ENCODE results near the gene PDAP1.
"Not testable (repeated sequence)": the region's sequence is repeated elsewhere in the genome, so short reads cannot be mapped to it uniquely, and the experiment has no call there.

The PDAP1 gene

DNA sequence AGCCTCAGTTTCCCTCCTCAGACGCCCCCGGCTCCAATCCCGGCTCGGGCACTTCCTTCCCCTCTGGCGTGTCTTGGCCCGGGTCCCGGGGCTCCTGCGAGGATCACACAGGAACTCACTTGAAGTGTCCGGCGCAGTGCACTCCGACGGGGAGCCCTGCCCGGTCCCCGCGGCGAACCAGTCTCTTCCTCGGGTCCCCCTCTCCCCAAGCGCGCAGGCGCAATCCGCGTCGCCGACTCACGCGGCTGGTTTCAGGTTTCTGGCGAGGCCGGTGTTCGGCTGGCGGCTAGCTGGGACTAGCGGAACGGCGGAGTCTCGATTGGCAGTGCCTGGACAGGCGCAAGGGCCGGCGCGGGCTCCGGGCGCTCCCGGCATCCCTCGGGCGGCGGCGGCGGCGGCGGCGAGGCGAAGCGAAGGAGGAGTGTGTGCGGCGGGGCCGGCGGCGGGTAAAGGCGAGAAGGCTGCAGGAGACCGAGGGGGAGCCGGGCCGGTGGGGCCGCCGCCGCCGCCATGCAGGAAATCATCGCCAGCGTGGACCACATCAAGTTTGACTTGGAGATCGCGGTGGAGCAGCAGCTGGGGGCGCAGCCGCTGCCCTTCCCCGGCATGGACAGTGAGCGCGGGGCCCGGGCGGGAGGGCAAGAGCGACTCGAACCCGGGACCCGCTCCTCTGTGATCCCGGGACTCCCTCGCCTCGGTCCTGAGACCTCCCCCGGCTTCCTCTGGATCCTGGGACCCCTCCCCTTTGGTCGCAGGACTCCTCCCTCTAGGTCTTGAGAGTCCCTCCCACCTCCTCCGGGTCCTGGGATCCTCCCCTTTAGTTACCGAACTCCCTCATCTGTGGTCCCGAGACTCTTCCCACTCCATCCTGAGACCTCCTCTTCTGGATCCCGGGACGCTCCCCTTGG lies 30.4 kb upstream of the PDAP1 start, which contains the start of the genes CPSF4 and PTCD1:
CPSF4 (plus strand) TSS at position 371 of the 908 bp plus-strand sequence; CDS start at position 511, 140 bp downstream.
PTCD1 (minus strand) TSS at position 226 of the 908 bp plus-strand sequence. CDS start 3,556 bp downstream, outside the sequence.
- peak within 1 kb of the TSS; percentile 91 for H3K27ac Mint-ChIP-seq
- DNase-seq = peak; percentile 93
- peak within 1 kb of the TSS; percentile 98 for H3K4me3 Mint-ChIP-seq
- CTCF ChIA-PET = no interaction called here
- H3K36me3 Mint-ChIP-seq = peaks cover 20% of the 10 kb centered on the region
- no peaks in the 10 kb centered on the region for H3K9me3 Mint-ChIP-seq
- H3K4me1 Mint-ChIP-seq = peaks cover 41% of the 10 kb centered on the region
- no peaks in the 10 kb centered on the region for H3K27me3 Mint-ChIP-seq

DNA sequence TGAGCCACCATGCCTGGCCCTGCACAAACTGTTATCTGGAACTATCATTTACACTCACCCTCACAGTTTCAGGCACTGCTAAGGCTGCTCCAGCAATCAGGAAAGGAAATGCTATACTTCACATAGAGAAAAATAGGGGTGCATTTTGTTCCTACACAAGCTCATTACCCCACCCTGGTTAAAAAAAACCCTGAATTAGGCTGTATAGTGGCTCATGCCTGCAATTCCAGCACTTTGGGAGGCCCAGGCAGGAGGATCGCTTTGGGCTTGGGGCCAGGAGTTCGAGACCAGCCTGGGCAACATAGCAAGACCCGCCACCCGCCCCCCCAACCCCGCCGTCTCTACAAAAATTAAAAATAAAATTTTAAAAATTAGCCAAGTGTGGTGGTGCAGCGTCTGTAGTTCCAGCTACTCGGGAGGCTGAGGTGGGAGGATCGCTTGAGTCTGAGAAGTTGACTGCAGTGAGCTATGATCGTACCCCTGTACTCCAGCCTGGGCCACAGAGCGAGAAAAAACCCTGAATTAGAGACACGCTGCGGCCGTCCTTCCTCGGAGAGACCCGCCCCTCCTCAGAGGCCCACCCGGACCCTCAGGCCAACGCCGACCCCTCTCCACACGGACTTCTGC lies 29.7 kb upstream of the PDAP1 start:
- no peaks in the 10 kb centered on the region for H3K9me3 Mint-ChIP-seq
- H3K4me1 Mint-ChIP-seq = peaks cover 38% of the 10 kb centered on the region
- DNase-seq = no peak
- peak overlapping the region; percentile 91 for H3K27ac Mint-ChIP-seq
- CTCF ChIA-PET = no interaction called here
- H3K27me3 Mint-ChIP-seq = no peaks in the 10 kb centered on the region
- H3K36me3 Mint-ChIP-seq = peaks cover 18% of the 10 kb centered on the region
- peak overlapping the region; percentile 98 for H3K4me3 Mint-ChIP-seq

DNA sequence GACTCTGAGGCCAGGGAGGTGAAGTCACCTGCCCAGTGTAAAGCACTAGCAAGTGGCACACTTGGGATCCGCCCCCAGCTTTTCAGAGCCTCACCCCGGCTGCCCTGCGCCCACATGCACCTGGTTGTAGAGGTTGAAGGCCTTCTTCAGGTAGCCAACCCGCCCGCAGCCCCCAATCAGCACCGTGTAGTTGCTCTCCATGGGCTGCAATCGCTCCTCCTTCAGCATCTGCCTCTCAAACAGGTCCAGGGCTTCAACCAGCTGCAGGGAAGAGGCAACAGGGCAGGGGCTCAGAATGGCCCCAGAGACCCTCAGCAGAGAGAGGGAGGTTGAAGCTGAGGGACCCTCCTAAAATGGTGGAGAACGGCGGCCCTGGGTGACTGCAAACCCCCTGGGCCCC lies 24.8 kb upstream of the PDAP1 start:
- Mint-ChIP-seq H3K27ac (no peak overlapping the region), H3K9me3 (no peaks in the 10 kb centered on the region), H3K36me3 (peaks cover 23% of the 10 kb centered on the region), H3K4me3 (no peak overlapping the region), H3K27me3 (no peaks in the 10 kb centered on the region), H3K4me1 (peaks cover 21% of the 10 kb centered on the region)
- CTCF ChIA-PET = interaction anchor here (0.6 kb wide), 1 partner anchor 11 kb away, joined by 4 read pairs; no protein-coding TSS in a partner anchor
- no peak for DNase-seq

DNA sequence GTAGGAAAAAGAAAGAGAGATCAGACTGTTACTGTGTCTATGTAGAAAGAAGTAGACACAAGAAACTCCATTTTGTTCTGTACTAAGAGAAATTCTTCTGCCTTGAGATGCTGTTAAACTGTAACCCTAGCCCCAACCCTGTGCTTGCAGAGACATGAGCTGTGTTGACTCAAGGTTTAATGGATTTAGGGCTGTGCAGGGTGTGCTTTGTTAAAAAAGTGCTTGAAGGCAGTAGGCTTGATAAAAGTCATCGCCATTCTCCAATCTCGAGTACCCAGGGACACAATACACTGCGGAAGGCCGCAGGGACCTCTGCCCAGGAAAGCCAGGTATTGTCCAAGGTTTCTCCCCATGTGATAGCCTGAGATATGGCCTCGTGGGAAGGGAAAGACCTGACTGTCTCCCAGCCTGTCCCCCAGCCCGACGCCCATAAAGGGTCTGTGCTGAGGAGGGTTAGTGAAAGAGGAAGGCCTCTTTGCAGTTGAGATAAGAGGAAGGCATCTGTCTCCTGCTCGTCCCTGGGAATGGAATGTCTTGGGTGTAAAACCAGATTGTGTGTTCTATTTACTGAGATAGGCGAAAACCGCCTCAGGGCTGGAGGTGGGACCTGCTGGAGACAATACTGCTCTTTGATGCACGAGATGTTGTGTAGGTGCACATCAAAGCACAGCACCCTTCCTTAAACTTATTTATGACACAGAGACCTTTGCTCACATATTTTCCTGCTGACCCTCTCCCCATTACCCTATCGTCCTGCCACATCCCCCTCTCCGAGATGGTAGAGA lies 23.6 kb upstream of the PDAP1 start:
- DNase-seq, CTCF ChIA-PET, H3K4me3 Mint-ChIP-seq, H3K27ac Mint-ChIP-seq, H3K9me3 Mint-ChIP-seq, H3K27me3 Mint-ChIP-seq: not testable (repeated sequence)
- H3K36me3 Mint-ChIP-seq = peaks cover 27% of the 10 kb centered on the region
- peaks cover 15% of the 10 kb centered on the region for H3K4me1 Mint-ChIP-seq

DNA sequence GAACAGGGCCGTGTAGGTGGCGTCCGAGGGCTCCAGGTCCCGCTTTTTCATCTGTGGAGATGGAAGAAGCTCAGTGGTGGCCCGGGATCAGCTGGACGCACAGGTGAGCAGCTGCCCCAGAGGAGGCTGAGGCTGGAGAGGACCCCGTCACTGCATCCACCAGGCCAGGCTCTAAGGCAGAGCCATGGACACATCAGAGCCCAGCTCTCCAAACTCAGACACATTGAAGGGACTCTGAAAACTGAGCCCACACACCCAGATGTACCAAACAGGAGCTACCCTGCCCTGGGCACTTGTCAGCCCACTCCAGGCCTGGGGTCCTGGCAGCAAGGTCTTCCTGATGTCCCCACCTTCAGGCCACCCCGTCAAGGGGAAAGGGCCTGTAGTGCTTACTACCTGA lies 21.4 kb upstream of the PDAP1 start:
- Mint-ChIP-seq H3K27ac (no peak overlapping the region), H3K27me3 (no peaks in the 10 kb centered on the region), H3K4me3 (no peak overlapping the region)

DNA sequence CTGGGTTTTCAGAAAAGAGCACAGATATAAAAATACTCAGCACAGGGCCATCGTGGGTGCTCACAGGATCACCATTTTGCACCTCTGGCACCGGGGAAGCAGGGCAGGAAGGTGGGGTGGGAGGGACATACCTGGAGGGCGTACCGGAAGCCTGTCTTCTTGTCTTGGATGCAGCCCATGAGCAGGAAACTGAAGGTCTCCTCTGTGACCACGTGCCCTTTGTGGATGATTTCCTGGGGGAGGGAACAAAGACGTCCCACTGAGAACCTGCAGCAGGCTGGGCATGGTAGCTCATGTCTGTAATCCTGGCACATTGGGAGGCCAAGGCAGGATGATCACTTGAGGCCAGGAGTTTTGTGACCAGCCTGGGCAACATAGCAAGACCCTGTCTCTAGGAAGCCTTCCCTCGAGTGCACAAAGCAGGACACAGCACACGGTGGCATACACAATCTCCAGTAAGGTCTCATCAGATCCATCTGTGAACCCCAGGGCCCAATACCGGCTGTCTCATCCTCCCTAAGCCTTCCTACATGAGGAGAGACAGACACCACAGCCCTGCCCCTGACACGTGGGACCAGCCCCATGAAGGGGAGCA lies 20.7 kb upstream of the PDAP1 start:
- Mint-ChIP-seq H3K27me3 (no peaks in the 10 kb centered on the region), H3K4me3 (no peak overlapping the region), H3K4me1 (peaks cover 9% of the 10 kb centered on the region), H3K36me3 (peaks cover 30% of the 10 kb centered on the region), H3K27ac (peak overlapping the region; percentile 86), H3K9me3 (no peaks in the 10 kb centered on the region)
- DNase-seq = peak; percentile 62
- CTCF ChIA-PET = no interaction called here

More for the DNA sequence above, 21.4 kb upstream of the PDAP1 start:
- no peak for DNase-seq
- H3K36me3 Mint-ChIP-seq = peaks cover 28% of the 10 kb centered on the region
- H3K4me1 Mint-ChIP-seq = peaks cover 9% of the 10 kb centered on the region
- CTCF ChIA-PET = interaction anchor here (0.8 kb wide), 1 partner anchor 29 kb away, joined by 3 read pairs; no protein-coding TSS in a partner anchor
- no peaks in the 10 kb centered on the region for H3K9me3 Mint-ChIP-seq

DNA sequence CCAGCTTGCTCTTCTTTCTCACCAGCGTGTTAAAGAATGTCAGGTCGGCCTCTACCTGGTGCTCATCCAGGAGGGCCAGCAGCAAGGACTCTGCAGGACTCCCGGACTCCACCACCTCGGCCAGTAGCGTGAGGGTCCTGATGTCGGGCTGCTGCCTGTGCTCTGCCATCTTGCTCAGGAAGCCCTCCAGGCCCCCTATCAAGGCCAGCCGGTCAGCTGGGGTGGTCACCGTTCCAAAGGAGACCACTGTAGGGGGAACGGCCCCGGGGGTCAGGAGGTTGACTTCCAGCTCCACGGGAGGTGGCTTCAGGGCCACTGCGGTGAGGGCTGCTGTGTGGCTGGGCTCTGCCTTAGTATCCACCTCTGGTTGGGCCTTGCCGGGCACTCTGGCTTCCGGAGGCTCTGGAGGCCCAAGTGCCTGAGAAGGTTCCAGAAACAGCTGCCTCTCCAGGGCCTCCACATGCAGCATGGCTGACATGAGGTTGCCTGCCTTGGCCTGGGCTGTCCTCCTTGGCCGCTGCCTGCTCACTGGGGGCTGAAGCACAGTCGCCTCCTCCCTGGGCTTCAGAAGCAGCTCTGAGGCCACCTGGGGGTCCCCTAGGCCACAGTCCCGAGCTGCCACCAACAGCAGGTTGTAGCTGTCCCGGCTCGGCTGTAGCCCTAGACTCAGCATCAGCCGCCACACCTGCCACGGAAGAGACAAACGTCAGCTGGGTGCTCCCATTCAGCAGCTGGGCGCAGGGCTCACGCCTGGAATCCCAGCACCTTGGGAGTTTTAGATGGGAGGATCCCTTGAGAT lies 16.7 kb upstream of the PDAP1 start:
- Mint-ChIP-seq H3K4me3 (no peak overlapping the region), H3K36me3 (peaks cover 34% of the 10 kb centered on the region), H3K4me1 (peaks cover 9% of the 10 kb centered on the region), H3K27me3 (no peaks in the 10 kb centered on the region), H3K27ac (no peak overlapping the region), H3K9me3 (no peaks in the 10 kb centered on the region)
- DNase-seq = no peak
- CTCF ChIA-PET = interaction anchor here (1.1 kb wide), 1 partner anchor 13 kb away, joined by 3 read pairs; no protein-coding TSS in a partner anchor

DNA sequence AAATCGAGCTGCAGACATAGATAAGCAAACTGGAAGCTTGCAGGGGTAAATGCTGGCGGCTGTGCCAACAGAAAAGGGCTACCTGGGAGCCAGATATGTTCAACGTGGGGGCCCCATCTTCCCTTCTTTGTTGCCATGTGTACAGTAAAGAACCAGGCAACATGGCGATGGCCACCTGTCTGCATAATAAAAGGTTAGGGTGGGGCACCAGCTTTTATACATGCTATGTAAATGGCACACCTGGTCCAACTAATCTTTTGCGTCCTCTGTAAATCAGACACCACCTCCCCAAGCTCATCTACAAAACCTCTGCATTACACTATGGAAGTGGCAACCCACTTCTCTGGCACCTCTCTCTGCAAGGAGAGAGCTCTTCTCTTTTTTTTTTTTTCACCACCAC lies 14.2 kb upstream of the PDAP1 start:
- Mint-ChIP-seq H3K9me3 (no peaks in the 10 kb centered on the region), H3K36me3 (peaks cover 33% of the 10 kb centered on the region), H3K4me1 (no peaks in the 10 kb centered on the region), H3K4me3 (no peak overlapping the region), H3K27me3 (no peaks in the 10 kb centered on the region), H3K27ac (no peak overlapping the region)
- DNase-seq = no peak
- CTCF ChIA-PET = interaction anchor here (0.6 kb wide), 1 partner anchor 10 kb away, joined by 4 read pairs; no protein-coding TSS in a partner anchor

DNA sequence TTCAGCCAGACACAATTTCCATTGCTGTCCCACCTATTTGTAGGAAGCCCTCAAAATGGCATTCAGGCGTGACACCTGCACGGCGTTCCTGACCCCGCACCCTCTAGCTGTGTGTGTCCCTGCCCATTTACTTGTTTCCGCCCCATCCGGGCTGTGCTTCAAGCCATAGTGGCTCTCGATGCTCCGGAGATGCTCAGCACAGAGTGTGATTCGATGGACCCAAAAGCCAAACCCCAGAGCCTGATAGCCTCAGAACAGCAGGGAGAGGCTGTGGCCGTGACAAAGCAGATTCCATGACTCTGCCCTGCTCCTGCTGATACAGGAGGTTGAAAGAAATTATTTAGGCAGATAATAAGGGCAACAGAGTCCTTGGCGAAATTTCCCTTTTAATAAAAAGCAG lies 13.8 kb upstream of the PDAP1 start:
- Mint-ChIP-seq H3K27ac (no peak overlapping the region), H3K36me3 (peaks cover 37% of the 10 kb centered on the region), H3K27me3 (no peaks in the 10 kb centered on the region), H3K9me3 (no peaks in the 10 kb centered on the region), H3K4me1 (no peaks in the 10 kb centered on the region), H3K4me3 (no peak overlapping the region)
- CTCF ChIA-PET = interaction anchor here (0.6 kb wide), 1 partner anchor 11 kb away, joined by 4 read pairs; no protein-coding TSS in a partner anchor
- DNase-seq = no peak

DNA sequence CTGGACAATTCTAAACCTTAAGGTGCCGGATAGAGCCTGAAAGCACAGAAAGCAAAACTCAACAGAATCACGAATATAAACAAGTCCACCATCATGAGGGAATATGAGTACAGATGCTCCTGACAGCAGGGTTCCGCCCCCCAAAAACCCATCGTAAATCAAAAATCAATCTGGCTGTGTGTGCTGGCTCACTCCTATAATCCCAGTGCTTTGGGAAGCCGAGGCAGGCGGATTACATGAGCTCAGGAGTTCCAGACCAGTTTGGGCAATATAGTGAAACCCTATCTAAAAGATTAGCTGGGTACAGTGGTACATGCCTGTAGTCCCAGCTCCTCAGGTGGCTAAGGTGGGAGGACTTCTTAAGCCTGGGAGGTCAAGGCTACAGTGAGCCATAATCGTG lies 12.6 kb upstream of the PDAP1 start:
- Mint-ChIP-seq H3K27ac (no peak overlapping the region), H3K4me1 (peaks cover under 1% of the 10 kb centered on the region), H3K36me3 (peaks cover 46% of the 10 kb centered on the region), H3K4me3 (no peak overlapping the region), H3K9me3 (no peaks in the 10 kb centered on the region), H3K27me3 (no peaks in the 10 kb centered on the region)
- DNase-seq = no peak
- CTCF ChIA-PET = no interaction called here

DNA sequence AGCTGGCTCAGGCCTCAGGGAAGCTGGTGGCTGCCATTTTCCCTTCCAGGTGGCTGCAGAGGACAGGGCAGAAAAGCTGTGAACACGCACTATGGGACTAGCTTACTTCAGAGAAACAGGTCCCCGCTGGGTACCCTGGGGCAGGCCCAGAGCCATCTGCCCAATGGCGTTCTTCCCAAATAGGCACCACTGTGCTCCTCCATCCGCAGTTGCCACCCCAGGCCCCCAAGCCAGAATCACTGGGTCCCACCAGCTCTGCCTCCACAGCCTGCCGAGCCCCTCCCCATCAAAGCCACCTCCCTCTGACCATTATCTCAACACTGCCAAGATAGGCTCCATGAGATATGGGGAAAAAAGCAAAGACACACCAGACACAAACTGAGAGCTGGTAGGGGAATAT lies 11.8 kb upstream of the PDAP1 start:
- H3K4me1 Mint-ChIP-seq = peaks cover 2% of the 10 kb centered on the region
- DNase-seq = no peak
- no peaks in the 10 kb centered on the region for H3K9me3 Mint-ChIP-seq
- peaks cover 51% of the 10 kb centered on the region for H3K36me3 Mint-ChIP-seq
- no peak overlapping the region for H3K27ac Mint-ChIP-seq
- H3K27me3 Mint-ChIP-seq = no peaks in the 10 kb centered on the region
- no peak overlapping the region for H3K4me3 Mint-ChIP-seq
- CTCF ChIA-PET = no interaction called here

DNA sequence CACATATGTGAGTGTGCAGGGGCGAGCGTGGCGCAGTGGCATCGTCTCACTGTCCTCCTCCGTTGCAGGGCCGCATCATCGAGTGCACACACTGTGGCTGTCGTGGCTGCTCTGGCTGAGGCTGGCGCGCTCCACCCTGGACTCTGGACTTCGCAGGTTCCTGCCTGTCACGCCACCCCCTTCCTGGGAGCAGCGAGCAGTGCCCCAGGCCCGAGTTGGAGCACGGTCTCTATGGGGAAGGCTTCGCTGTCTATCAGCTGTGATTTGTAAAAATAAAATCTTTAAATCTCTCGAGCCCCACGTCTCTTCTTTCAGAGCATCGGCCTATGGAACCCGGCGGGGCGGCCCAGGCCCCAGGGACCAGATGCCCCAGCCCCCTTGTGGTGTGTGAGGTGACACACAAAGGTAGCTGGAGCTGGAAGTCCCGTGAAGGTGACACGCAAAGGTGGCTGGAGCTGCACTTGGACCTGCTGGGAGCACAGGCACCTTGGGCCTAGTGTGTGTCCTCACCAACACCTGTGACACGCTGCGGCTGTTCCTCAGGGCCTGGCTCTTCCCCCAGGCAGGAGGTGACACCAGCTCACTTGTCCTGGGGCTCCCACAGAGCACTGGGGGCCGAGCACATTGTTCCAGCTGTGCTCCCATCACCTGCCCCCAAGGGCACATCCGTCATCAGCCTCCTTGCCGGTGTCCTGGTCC lies 11.1 kb upstream of the PDAP1 start:
- CTCF ChIA-PET = no interaction called here
- H3K27ac Mint-ChIP-seq = no peak overlapping the region
- DNase-seq = no peak
- no peaks in the 10 kb centered on the region for H3K9me3 Mint-ChIP-seq
- no peaks in the 10 kb centered on the region for H3K27me3 Mint-ChIP-seq
- no peak overlapping the region for H3K4me3 Mint-ChIP-seq
- H3K36me3 Mint-ChIP-seq = peaks cover 54% of the 10 kb centered on the region
- peaks cover 2% of the 10 kb centered on the region for H3K4me1 Mint-ChIP-seq

DNA sequence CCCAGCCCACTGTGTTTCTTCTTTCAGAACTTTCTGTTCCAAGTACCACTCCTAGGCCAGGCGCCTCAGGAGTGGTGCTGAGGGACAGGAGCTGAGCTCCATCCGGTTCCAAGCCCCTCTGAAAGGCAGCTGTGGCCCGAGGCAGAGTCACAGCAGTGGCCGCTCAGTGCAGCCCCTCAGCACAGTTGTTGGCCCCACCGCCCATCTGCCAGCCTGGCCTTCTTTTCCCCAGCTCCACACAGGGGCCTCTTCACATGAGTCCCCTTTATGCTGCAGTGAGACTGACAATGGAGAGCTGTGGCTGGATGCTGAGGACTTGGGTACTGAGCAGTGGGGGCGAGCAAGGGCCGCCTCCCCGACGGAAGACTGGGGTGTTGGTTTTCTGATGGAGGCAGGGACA lies 9.9 kb upstream of the PDAP1 start:
- DNase-seq = no peak
- H3K4me1 Mint-ChIP-seq = peaks cover 2% of the 10 kb centered on the region
- no peak overlapping the region for H3K4me3 Mint-ChIP-seq
- H3K27me3 Mint-ChIP-seq = no peaks in the 10 kb centered on the region
- H3K36me3 Mint-ChIP-seq = peaks cover 54% of the 10 kb centered on the region
- CTCF ChIA-PET = no interaction called here
- no peaks in the 10 kb centered on the region for H3K9me3 Mint-ChIP-seq
- peak overlapping the region; percentile 69 for H3K27ac Mint-ChIP-seq

Data from activated naive CD4-positive, alpha-beta T cell treated with anti-CD3 and anti-CD28 coated beads, Interleukin-2, amount 10 ng/mL, durations not matched to agents 7 days and 5 days (primary cell).